ENCODE measurements around the gene GPRC5B.

GPRC5B gene

DNA sequence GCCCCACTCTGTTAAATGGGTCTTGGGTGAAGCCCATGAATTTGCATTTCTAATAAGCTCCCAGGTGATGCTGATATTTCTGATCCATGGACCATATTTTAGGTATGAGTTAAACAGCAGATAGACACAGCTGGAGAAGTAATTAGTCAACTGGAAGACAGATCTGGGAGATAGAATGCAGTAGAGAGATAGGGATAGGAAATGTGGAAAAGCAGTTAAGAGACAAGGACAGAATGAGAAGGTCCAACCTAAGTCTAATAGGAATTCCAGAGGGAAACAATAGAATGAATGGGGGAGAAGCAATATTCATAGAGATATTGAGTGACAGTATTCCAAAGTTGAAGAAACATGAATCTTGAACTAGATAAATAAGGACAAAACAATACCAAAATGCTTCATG is 71.7 kb downstream of the GPRC5B start:
- DNase-seq (ENCODE audit: low read depth in 2 of 2), result no peak

DNA sequence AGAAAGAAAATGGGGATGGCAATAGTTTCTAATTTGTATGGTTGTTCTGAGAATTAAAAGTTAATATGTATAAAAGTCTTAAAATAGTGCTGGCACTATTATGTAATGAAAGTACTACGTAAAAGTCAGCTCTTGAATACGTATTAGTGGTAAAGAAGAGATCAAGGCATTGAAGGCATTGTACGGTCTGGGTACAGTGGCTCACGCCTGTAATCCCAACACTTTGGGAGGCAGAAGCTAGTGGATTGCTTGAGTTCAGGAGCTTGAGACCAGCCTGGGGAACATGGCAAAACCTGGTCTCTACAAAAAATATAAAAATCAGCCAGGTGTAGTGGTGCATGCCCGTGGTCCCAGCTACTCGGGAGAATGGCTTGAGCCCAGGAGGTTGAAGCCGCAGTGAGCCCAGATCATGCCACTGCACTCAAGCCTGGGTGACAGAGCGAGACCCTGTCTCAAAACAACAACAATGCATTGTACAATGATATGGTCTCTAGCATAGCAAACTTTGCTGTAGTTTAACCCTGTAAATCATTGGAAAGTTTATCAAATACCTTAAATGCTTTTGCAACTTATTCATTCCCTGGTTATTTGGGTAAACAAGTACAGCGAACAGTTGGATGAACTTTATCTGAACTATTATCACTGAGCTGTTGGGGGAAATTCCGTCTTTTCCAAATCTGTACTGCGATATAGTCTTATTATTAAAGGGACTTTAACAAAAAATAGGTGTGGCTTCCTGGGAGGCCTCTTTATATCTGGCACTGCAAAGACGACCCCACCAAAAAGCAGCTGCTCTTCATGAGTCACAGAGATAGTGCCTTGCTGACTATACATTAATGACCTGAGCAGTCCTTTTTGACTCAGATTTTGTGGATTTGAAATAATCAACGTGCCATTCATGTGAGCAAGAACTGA is 73.6 kb downstream of the GPRC5B start:
- no peak for DNase-seq (ENCODE audit: low read depth in 2 of 2)

DNA sequence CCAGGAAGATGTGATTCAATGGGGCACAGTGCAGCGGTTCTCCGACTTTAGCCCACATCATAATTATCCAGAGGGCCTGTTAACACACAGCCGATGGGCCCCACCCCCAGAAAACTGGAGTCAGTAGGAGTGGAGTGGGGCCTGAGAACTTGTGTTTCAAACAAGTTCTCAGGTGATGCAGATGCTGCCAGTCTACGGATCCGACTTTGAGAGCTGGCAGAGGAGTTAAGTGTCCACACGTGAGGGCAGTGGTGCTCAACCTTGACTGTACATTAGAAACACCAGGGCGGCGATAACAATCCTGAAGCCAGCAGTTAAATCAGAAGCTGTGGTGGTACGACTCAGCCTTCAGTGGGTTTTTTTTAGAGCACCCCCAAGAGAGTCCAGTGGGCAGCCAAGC is 75.0 kb downstream of the GPRC5B start:
- DNase-seq (ENCODE audit: low read depth in 2 of 2), result no peak

DNA sequence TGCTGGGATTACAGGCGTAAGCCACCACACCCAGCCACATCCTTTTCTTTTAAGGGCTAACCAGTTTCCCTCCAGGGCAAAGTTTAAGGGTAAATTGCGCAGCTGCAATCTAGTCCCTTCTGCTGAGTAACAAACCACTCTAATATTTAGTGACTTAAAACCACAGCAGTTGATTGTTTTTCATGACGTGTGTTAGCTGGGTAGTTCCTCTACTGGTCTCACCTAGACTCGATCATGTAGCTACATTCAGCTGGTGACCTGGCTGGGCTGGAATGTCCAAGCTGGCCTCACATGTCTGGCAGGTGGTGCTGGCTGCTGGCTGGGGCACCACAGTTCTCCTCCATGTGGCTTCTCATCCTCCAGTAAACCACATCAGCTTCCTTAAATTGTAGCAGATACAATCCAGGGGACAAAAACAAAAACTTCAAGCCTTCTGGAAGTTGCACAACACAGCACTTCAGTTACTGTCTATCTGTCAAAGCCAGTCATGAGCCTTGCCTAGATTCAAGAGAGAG is 75.5 kb downstream of the GPRC5B start:
- no peak for DNase-seq (ENCODE audit: low read depth in 2 of 2)

DNA sequence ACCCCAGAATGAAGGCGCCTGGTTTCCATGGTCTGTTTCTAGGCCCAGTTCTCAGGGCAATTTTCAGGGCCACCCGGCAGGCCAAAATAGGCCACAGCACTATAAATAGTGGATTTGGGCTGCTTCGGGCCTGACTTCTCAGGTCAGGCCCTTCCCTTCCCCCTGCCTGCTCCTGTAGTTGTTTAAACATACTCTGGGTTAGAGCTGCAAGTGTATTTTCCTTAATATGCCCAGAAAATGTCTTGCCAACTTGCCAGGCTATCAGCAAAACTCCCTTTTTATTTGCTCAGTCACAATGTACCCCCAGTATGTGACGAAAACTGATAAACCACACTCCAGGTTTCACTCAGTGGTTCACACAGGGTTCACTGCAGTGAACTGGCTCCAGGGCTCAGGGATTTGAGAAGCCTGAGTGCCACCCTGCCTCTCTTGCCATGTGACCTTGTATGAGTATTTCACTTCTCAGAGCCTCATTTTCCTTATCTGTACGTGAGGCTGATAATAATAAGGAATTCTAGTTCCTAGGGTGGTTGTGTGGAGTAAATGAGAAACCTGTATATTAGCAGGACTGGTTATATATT is 76.5 kb downstream of the GPRC5B start:
- no peak for DNase-seq (ENCODE audit: low read depth in 2 of 2)

Measured in stimulated activated CD4-positive, alpha-beta T cell treated with anti-CD3 and anti-CD28 coated beads, Interleukin-15, amount 100 ng/mL, for 48 hours (primary cell).